NCI-H2081 (cell line): ENCODE measurements around the gene KCNJ5.

Experiments
- DNase-seq, 2 experiments: peaks; one replicate each; lab custom pipeline; 2025; lab: John Stamatoyannopoulos, UW

KCNJ5 gene

DNA sequence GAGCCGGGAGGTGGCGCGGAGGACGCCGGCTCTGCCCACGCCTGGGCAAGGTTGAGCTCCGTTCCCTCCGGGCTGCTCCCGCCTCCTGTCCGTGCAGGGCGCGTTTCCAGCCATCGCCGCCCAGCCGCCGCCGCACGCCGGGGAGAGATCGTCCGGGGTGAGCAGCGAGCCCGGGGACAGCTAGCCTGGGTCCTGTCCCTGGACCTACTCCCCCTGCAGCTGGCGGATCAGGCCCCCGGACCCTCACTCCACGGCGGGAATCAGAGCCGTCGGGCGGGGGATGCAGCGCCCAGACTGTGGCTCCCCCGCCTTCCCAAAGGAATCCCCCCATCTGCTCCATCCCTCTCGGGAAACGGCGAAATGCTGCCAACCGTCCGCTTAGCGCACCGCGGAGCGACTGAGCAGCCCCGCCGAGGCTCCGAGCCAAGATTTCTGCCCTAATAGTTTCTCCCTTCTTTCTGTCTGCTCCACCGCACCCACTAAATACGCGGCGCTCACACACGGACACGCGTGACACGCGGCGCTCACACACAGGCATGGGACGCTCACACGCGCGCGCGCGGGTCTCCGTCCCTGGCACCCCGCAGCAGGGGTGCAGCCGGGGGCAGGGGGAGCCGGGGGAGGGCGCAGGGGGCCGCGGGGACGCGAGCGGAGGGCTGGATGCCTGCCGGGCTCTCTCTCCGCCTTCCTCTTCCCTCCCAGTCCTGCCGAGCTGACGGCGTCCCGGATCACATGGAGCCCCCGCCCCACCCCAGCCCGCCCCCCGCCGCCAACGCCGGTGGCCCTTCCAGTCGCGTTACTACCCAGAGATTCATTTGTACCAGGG lies at the start of gene KCNJ5:
Gene KCNJ5 (plus strand): TSS at position 814 of the 826 bp plus-strand sequence. CDS start 19,918 bp downstream, outside the sequence.
- DNase-seq = peak; percentile 34 to 54

DNA sequence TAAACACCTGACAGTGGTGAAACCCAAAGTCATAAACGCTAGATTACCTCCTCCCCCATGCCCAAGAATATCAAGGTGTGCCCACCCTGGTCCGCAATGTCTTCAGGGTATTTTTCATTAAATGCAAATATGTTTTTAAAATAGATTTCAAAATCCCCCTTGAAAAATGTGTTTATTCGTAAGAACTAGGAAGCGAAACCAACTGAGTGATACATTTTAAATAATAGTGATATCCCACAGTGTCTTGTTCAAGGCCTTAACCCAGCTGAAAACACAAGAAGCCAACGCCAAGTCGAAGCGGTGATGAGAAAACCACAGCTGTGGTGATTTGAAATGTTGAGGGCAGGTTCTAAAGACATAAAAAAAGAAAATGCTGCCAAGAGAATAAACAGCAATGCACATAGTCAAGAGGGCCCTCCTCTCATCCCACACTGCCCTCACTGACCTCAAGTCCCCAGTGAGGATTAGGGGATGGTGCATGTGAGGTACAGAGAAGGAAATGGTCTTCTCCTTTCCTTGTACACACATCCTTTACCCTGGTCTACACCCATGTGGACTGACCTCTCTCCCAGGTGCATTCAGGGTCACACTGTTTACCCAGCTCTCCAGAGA lies 49.6 kb upstream of the KCNJ5 start:
- DNase-seq = no peak

DNA sequence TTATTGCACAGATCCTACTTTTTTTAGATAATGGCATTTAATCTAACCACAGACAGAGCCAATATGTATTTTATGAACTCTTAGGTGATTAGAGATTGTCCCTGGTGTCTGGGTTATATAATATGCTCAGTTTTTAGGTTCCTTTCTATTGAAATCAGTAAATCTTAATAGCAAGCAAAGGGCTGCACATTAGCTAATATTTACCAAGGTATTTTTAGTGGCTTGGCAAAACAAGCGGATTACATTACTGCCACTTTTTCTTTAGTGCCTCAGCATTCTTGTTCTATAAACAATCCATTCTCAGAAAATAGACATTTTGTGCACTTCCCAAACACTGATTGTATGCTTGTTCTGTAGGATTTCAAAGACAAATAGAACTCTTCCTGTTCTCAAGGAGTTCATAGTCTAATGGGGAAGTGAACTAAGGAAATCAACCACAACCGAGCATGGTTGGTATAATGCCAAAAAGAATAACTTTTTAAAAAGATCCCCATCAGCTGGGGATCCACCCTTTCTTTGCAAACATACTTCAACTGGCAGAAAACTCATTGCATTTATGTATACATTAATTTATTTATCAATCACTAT lies 47.9 kb upstream of the KCNJ5 start:
- DNase-seq = no peak

DNA sequence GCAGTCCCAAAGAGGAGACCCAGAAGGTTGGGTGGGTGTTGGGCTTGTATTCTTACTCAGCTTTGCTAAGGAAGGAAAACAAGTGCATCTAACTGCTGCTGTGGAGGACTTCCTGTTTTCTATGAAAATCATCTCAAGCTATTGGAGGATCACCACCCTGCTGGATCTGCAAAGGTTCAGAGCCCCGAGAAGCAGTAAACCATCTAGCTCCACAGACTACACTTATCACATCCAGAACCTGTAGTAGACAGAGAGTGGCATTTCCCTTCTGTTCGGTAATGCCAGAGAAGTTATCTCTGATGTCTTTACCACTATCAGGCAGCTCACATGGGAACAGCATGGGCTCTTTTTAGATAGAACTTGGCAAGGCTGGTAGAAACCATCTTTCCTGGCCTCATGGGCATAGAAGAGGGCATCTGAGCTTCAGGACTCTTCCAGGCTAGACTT lies 45.8 kb upstream of the KCNJ5 start:
- no peak for DNase-seq

DNA sequence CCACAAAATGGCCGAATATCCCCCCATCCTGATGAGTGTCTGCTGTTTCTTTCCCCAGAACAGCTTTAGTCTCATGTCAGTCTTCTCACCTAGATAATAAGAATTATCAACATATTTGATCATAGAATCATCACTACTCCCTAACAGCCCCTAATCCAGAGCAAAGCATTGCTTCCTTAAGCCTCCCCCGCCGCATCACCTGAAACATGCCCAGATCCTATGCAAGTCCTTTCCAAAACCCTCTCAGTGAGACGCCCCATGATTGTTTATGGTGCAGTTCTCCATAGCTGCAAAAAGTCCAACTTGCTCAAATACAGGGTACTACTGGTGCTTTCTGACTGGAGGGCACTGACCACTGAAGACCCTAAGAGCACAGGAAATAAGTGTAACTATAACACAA lies 44.2 kb upstream of the KCNJ5 start:
- no peak for DNase-seq

DNA sequence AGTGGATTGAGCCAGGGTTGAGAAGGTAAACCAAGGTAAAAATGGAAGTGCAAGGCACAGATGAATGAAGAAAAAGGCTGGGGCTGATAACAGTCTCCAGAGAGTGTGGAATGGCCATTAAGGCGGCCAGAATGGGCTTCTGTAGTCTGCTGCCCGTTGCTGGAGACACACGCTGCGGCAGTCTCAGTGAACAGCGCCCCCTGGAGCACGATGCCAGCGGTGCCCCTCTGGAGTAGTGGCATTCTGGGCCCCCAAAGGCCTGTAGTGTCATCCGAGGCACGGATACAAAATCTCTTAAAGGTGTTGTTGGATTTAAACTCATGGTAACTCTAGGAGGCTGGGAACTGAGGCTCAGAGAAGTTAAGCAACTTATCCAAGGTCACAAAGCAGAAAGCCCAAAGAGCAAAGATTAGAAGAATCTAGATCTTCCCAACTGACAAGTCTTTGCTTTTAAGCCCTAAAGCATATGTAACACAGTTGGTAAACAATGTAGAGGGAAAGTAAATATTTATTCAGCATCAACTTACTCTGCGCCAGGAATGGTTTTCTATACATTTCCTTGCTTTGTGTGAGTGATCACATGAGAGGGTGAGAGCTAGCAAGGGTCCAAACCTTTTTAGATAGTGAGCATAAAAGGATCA lies 42.2 kb upstream of the KCNJ5 start:
- peak; percentile 10 to 31 for DNase-seq

DNA sequence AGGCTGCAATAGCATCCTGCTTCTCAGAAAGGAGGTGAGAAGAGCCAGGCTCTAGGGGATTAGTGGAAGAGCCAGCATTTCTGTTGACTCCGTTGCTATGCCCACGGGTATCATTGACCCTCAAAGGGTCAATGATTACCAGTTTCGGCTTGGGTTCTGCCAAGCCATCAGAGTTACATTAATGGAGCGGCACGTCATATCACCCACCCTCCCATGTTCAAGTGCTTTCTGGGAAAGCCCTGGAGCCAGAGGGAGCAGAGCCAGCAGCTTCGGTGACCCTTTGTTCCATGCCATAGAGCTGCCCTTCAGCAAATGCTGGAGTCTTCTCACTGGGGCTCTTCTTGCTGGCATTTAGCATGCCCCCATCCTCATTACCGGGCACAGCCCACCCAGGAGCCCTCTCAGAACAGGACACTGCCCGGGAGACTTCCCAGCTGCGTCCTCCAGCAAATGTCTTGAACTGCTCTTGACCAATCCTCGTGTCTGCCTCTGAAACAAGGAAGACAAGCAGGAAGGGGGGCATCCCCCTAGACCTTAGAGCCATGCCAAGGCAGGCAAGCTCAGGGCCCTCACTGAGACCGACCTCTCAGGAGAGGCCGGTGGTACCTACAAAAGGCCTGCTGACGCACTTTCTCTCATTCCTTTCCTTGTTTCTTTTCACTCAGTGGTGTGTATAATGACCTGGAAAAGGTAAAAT lies 38.7 kb upstream of the KCNJ5 start:
- DNase-seq = no peak

DNA sequence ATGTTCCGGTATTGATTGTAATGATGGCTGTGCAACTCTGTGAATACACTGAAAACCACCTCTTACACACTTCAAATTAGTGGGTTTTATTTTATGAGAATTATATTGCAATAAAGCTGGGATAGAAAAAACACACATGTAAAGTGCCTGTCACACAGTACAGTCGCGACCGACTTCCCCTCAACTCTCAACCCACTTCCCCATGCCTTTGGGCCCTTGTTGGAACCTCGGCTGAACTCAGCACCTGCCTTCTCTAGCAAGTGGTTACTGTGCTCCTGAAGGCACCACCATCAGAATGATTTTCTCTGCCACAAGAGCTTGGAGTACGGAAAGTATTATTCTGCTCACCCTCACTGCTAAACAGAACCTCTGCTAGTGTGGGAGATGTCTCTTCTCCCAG lies 37.6 kb upstream of the KCNJ5 start:
- DNase-seq = no peak

DNA sequence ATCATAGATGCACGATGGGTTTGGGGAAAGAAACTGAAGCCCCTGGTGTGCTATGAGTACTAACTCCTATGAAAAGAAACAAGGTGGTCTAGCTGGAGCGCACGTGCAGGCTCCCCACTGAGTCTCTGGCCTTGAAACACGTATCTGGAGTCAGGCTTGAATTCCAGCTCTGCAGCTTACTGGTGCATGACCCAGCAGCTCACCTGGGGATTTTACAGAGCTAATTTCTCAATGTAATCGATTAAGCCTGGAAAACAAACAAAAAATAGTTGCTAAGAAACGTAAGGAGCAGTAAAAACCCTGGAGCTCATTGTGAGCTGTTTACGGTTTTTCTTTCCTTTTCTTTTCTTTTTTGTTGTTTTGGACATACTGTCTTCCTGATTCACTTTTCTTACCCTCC lies 36.3 kb upstream of the KCNJ5 start:
- no peak for DNase-seq

DNA sequence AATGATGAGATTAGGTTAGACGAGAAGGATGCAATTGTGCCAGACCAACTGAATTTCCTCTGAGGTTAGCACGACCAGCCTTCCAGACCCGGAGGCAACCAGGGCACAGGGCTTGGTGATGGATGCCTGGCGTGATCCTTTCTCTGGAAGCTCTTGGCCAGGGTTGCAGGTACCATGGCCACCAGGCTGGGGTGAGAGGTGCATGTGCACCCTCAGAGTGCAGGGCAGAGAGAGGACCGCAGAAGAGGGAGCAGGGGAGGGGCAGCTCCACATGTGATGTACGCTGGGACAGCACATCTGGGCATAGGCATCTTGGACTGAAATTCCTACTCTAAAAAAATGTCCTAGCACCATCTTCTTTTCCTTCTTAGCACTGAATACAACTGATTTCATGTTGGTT lies 34.9 kb upstream of the KCNJ5 start:
- DNase-seq = no peak

DNA sequence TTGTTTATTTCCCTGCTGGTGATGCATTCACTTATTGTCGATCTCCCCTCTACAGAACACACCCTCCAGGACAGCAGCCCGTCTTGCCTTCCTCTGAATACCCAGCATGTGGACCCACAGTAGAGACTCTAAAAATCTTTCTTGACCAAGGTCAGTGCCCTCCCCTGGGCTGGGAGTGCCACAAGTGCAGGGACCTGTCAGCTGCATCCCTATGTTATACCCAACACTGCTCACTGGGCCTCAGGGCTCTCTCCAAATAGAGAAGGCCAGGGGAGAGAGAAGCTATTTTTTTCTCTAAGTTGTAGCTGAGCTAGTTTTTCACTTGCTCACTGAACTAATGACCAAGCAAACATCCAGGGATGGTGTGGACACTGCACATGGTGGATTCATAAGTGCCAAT lies 33.8 kb upstream of the KCNJ5 start:
- no peak for DNase-seq

DNA sequence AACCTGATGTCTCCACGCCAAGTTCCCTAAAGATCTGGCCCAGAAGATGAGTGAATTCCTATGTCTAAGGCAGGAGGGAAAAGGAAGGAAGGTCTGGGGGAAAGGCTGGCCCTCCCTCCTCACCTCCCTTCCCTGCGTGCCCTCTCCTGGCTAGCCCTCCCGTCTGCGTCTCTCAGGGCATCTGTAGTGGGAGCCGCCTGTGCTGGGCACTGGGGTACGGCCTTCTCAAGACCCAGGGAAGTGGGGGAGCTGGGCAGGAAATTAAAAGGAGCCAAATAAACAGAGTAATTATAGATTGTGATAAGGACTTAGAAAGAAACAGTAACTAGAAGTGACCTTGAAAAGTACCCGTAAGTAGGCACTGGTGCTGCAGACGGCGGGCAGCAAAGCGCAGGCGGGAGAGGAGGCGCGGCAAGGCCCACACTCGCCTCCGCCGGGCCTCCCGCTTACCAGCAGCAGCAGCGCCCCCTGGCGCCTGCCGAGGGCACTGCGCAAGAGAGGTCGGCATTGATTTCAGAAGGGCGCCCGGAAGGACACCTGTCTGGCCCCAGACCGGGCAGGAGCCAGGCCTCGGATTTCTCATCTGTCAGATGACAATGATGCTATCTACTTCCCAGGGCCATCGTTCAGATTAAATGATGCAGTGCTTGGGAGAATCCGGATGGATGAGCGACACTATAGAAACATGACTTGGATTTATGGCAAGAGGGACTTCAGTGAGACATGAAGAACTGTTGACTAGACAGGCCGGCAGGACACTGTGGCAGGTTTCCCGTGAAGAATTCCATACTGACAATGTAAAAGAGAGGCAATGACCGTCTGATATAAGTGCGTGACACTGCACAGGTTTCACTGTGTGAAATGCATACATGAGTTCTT lies 31.4 kb upstream of the KCNJ5 start:
- DNase-seq = no peak

DNA sequence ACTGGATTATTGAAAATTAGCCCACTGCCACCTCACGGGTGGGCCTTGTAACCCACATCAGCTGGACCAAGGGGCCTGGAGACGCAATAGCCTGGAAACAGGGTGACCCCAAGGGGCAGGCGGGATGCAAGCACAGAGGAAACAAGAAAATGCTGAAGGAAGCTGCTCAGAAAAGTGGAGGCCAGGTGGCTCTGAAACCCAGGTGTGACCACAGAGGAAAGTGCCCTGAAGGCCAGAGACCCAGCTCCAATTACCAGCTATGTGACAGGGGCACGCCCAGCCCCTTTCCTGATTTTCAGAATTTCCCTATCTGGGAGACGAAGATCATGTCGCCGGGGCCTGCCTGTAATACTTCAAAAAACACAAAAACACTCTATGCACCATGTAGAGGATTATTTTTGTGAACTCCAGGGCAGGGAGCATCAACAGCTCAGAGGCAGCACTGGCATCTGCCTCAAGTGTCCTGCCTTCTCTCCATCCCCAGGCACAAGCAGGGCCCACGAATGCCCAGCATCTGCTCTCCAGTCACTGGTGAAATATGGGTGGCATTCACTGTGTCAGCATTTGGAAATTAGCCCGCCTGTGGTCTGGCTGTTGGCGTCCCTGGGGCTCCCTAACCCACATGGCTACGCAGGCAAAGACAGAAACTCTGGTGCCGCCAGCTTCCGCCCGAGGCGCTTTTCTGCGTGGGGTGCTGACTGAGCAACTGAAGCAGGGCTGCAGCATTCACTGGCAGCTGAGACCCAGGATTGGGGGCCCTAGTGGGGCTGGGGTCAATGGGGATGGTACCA lies 30.4 kb upstream of the KCNJ5 start:
- DNase-seq = no peak

DNA sequence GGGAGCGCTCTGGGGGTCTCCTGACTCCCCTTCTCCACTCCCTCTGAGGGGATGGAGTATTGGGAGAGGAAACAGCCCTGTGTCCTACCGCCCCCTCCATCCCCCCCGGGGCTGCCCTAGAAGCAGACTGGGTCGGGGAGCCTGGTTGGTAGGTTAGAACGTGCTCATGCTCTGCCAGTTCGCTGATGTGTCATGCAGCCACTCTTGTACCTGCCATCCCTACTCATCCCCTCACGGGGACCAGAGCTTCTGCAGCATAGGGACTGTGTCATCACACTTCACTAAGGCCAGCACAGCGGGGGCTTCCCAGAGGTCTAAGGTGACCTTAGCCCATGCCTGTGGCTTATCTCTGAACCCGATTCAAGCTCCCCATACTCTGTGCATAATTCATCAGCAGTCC lies 28.8 kb upstream of the KCNJ5 start:
- no peak for DNase-seq

DNA sequence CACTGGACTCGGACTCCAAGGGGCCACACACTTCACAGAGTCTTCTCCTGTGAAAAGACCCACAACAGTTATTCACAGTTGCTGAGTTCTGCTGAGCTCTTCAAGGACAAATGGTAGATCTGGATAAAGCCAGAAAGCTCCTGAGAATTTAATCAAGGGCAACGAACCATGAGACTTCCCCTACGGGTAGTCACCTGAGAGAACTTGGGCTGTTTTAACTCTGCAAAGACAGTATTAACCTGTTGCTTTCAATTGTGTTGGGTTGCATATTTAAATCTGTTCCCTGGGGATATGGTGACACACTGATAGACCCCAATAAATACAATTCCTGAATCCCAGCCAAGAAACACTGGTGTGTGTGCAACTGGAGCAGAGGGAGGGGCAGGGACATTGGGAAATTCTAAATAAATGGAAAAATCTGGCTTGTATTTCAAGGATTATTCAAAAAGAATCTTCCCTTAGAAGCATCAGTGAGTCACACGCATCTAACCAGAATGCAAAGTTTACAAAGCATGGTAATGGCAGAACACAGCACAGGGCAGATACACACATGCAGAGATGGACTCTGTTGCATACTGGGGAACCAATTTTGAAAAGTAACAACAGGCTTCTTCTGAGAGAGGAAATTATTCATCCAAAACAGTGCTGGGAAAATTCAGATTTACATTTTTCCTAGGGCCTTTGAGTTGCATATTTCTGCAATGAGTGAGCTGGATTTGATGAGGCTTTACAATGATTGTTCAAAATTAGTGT lies 28.1 kb upstream of the KCNJ5 start:
- no peak for DNase-seq

DNA sequence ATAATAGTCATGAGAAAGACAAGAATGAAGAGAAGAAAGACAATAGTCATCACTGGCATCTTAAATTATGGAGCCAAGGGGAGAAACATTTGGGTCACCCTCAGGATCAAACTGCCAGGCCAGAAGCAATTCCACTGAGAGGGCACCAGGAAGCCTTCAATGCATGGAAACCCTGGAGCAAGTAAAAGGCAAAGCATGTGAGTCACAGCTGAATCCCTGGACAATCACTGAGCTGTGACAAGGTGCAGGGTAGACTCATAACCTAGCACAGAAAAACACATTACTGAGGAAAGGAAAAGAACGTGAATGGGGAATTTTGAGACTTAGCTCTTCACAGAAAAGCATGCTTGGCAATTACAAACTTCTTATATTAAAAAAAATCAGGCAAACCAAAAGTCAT lies 25.7 kb upstream of the KCNJ5 start:
- DNase-seq = no peak

DNA sequence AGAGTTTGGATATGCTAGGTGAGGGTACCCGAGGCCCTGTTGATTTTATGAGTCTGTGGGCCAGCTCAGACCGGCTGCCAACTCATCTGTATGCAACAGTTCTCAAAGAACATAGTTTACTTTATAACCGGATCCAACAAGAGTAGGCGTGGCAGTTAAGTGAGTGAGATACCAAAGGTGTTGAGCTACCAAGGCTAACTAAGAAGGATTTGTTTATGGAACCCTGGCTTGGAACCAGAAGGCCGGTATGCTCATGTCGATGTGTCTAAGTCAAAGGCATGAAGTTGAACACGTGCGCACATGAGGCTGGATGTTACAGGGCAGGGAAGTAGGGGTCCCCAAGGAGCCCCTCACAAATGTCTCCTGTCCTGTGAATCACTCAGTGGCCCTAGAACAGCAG lies 23.9 kb upstream of the KCNJ5 start, which contains the start of gene KCNJ1:
Gene KCNJ1 (minus strand): TSS at position 20 of the 400 bp plus-strand sequence. CDS start 27,053 bp downstream, outside the sequence.
- no peak for DNase-seq

DNA sequence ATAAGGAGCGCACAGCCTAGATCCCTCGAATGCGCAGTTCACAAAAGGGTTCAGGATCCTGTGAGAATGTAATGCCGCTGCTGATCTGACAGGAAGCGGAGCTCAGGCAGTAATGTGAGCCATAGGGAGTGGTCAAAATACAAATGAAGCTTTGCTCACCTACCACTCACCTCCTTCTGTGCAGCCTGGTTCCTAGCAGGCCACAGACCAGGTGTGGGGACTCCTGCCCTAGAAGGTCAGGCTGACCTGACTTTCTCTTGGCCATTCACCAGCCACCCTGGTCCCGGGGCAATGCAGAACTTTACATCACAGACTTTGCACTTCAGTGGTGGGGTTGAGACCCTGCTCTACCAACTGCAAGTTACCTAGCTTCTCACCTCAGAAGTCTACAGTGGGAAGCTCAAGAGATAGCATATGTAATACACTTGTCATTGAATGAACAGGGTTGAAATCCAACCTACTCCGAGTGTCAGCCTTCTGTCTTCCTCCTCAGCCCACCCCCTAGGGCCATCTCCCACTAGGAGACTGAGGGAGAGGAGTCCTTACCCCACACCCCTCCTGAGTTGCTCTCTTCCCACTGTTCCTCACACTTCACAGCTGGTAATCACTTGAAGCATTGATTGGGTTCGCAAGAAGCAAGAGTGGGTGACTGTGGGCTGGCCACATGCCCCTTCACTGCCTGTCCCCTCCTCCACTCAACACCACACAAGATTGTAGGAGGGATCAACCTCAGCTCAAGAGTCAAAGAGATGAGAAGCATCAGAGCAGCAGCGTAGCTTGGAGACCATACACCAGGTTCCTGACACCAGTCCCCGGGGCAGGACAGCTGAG lies 22.1 kb upstream of the KCNJ5 start:
- DNase-seq = peak in 1 of 2 experiments; percentile 31
